Middle frontal gyrus (tissue), 1 donor: ENCODE measurements around the gene H2AZ2.
"Not testable (repeated sequence)": the region's sequence is repeated elsewhere in the genome, so short reads cannot be mapped to it uniquely, and the experiment has no call there.

Experiments used
- DNase-seq: peaks from one replicate; pipeline ENCODE4 v3.0.0-alpha.2; 2015; ENCODE audit warnings: low spot score; ENCODE audit errors: extremely low spot score

H2AZ2 gene

GRCh38 chr7:44870780-44871179 lies 22.9 kb upstream of the H2AZ2 start:
- DNase-seq = not testable (repeated sequence)

- not testable (repeated sequence) for DNase-seq
These were observed 22.4 kb upstream of the H2AZ2 start for GRCh38 chr7:44870336-44870735.

GRCh38 chr7:44867073-44867995 lies 19.4 kb upstream of the H2AZ2 start:
- DNase-seq = no peak

GRCh38 chr7:44861949-44862348 lies 14.1 kb upstream of the H2AZ2 start:
- DNase-seq = not testable (repeated sequence)

- no peak for DNase-seq
These were observed 10.3 kb upstream of the H2AZ2 start for GRCh38 chr7:44858161-44858560.

- DNase-seq = no peak
These were observed 6.9 kb upstream of the H2AZ2 start for GRCh38 chr7:44854644-44855364.

- DNase-seq = no peak
These were observed 5.5 kb upstream of the H2AZ2 start for GRCh38 chr7:44853391-44853790.

- no peak for DNase-seq
These were observed 4.7 kb upstream of the H2AZ2 start for GRCh38 chr7:44852590-44852989.

- no peak for DNase-seq
These were observed 2.1 kb upstream of the H2AZ2 start for GRCh38 chr7:44849885-44850544.

- DNase-seq = no peak
These were observed 1.5 kb upstream of the H2AZ2 start for GRCh38 chr7:44849259-44849884.

GRCh38 chr7:44847509-44847919 lies 373 bp downstream of the H2AZ2 start:
- DNase-seq = peak; percentile 77

GRCh38 chr7:44846816-44847508 lies 925 bp downstream of the H2AZ2 start:
- no peak for DNase-seq

- not testable (repeated sequence) for DNase-seq
These were observed 1.5 kb downstream of the H2AZ2 start for GRCh38 chr7:44846390-44846789.

GRCh38 chr7:44845451-44845850 lies 2.4 kb downstream of the H2AZ2 start:
- no peak for DNase-seq

- not testable (repeated sequence) for DNase-seq
These were observed 4.4 kb downstream of the H2AZ2 start for GRCh38 chr7:44843440-44843839.

- not testable (repeated sequence) for DNase-seq
These were observed 5.2 kb downstream of the H2AZ2 start for GRCh38 chr7:44842675-44843074.

- no peak for DNase-seq
These were observed 9.1 kb downstream of the H2AZ2 start for GRCh38 chr7:44838751-44839150.

- no peak for DNase-seq
These were observed 20.3 kb downstream of the H2AZ2 start for GRCh38 chr7:44827567-44827966.

GRCh38 chr7:44824894-44825526 lies 22.9 kb downstream of the H2AZ2 start:
- DNase-seq = no peak

GRCh38 chr7:44823255-44823781 lies 24.6 kb downstream of the H2AZ2 start:
- DNase-seq = no peak
